HepG2 (cell line): ENCODE data around the gene KHK. TPM values are rescaled to one million over a fixed set of nuclear protein-coding genes. Genes with fewer than 3 reads are reported as not detected.

Source experiments
- BRF2 ChIP-seq: sonication (generic); formaldehyde crosslinking; IDR thresholded peaks from 2 replicates; pipeline ENCODE4 v1.8.1; 2022; ENCODE audit warnings: mild to moderate bottlenecking, missing genetic modification reagents
- HOXD1 ChIP-seq: sonication (generic); formaldehyde crosslinking; IDR thresholded peaks from 2 replicates; pipeline ENCODE4 v1.5.0; 2020; ENCODE audit warnings: missing genetic modification reagents
- KAT8 ChIP-seq: IDR thresholded peaks from 2 replicates; pipeline ENCODE4 v1.6.1; 2016; ENCODE audit warnings: missing genetic modification reagents, missing compliant biosample characterization
- MAZ ChIP-seq, 2 experiments: sonication (generic) in 1 of 2; formaldehyde crosslinking in 1 of 2; IDR thresholded peaks; 2 replicates each; pipeline versions ENCODE4 v1.5.0 to v1.6.1; 2012 to 2020; ENCODE audit warnings: low read depth in 2 of 2, mild to moderate bottlenecking in 2 of 2, borderline replicate concordance in 1 of 2, improper control_type of control experiment in 1 of 2, low read length in 1 of 2, missing genetic modification reagents in 1 of 2, moderate library complexity in 1 of 2
- ZBTB20 ChIP-seq: sonication (generic); formaldehyde crosslinking; IDR thresholded peaks from 2 replicates; pipeline ENCODE4 v1.8.1; 2023; ENCODE audit warnings: missing genetic modification reagents, low read depth, mild to moderate bottlenecking, borderline replicate concordance
- ZNF264 ChIP-seq: sonication (generic); formaldehyde crosslinking; IDR thresholded peaks from 2 replicates; pipeline ENCODE4 v1.4.0; 2020; ENCODE audit warnings: missing genetic modification reagents
- ZNF281 ChIP-seq: sonication (generic); formaldehyde crosslinking; IDR thresholded peaks from 2 replicates; pipeline ENCODE4 v1.4.0; 2020; ENCODE audit warnings: missing genetic modification reagents, borderline replicate concordance
- ZNF513 ChIP-seq: sonication (generic); formaldehyde crosslinking; conservative IDR thresholded peaks from 2 replicates; pipeline ENCODE4 v1.5.0; 2020; ENCODE audit warnings: missing genetic modification reagents
- polyA plus RNA-seq, 8 experiments: library from polyadenylated mRNA; depleted of rRNA in 3 of 8; stranded (reverse) in 7 of 8; unstranded in 1 of 8; fragments of >200 nt; fragmentation: Illumina TruSeq in 4 of 8; extraction: Trizol in 4 of 8; gene quantifications; 2 replicates each; pipeline versions ENCODE4 v1.2.1 to v1.2.3, GENCODE V29; 2011 to 2016; ENCODE audit warnings: low read depth in 4 of 8, missing spikeins in 1 of 8, mixed read lengths in 1 of 8; ENCODE audit not compliant: insufficient read depth in 1 of 8
- total RNA-seq, 5 experiments: library from RNA; depleted of rRNA; stranded (reverse); fragments of >200 nt; fragmentation: Illumina TruSeq; extraction: Trizol; gene quantifications; 2 replicates each; pipeline ENCODE4 v1.2.3, GENCODE V29; 2016; ENCODE audit warnings: low read depth in 1 of 5
- TF ChIP-seq, protein P1 (sequence below): sonication (generic); formaldehyde crosslinking; IDR thresholded peaks from 2 replicates; pipeline ENCODE4 v1.5.0; 2020; ENCODE audit warnings: missing genetic modification reagents, mild to moderate bottlenecking, borderline replicate concordance
- TF ChIP-seq, protein P2 (sequence below): sonication (generic); formaldehyde crosslinking; IDR thresholded peaks from 2 replicates; pipeline ENCODE4 v1.4.0; 2020; ENCODE audit warnings: missing genetic modification reagents
- TF ChIP-seq, protein P3 (sequence below): sonication (generic); formaldehyde crosslinking; IDR thresholded peaks from 2 replicates; pipeline ENCODE4 v1.5.1; 2020; ENCODE audit warnings: missing genetic modification reagents, mild to moderate bottlenecking, borderline replicate concordance
- TF ChIP-seq, protein P4 (sequence below): sonication (generic); formaldehyde crosslinking; IDR thresholded peaks from 2 replicates; pipeline ENCODE4 v1.5.0; 2020; ENCODE audit warnings: mild to moderate bottlenecking, missing genetic modification reagents

Gene KHK
- total and polyA plus RNA-seq, 2 of the 13 experiments (the other 11 are each of a cell fraction or from before 2014, with no cell fraction given), result 40.9 to 99.2 TPM

- peak; percentile 55; the same call in 1 of the 2 replicates for TF ChIP-seq ZNF281 (CRISPR knock-in tag)
- TF ChIP-seq, protein P1, sequence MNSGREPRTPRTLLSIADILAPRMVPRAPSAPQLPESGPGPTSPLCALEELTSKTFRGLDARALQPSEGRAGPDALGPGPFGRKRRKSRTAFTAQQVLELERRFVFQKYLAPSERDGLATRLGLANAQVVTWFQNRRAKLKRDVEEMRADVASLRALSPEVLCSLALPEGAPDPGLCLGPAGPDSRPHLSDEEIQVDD, result no peak
- no peak; the same call in 1 of the 2 replicates for TF ChIP-seq HOXD1
- TF ChIP-seq, protein P2, sequence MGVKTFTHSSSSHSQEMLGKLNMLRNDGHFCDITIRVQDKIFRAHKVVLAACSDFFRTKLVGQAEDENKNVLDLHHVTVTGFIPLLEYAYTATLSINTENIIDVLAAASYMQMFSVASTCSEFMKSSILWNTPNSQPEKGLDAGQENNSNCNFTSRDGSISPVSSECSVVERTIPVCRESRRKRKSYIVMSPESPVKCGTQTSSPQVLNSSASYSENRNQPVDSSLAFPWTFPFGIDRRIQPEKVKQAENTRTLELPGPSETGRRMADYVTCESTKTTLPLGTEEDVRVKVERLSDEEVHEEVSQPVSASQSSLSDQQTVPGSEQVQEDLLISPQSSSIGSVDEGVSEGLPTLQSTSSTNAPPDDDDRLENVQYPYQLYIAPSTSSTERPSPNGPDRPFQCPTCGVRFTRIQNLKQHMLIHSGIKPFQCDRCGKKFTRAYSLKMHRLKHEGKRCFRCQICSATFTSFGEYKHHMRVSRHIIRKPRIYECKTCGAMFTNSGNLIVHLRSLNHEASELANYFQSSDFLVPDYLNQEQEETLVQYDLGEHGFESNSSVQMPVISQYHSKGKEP (CRISPR knock-in tag), result no peak
- TF ChIP-seq, protein P3, sequence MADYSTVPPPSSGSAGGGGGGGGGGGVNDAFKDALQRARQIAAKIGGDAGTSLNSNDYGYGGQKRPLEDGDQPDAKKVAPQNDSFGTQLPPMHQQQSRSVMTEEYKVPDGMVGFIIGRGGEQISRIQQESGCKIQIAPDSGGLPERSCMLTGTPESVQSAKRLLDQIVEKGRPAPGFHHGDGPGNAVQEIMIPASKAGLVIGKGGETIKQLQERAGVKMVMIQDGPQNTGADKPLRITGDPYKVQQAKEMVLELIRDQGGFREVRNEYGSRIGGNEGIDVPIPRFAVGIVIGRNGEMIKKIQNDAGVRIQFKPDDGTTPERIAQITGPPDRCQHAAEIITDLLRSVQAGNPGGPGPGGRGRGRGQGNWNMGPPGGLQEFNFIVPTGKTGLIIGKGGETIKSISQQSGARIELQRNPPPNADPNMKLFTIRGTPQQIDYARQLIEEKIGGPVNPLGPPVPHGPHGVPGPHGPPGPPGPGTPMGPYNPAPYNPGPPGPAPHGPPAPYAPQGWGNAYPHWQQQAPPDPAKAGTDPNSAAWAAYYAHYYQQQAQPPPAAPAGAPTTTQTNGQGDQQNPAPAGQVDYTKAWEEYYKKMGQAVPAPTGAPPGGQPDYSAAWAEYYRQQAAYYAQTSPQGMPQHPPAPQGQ (CRISPR knock-in tag), result peak; percentile 49; the same call in 1 of the 2 replicates
- peak; percentile 26; the same call in 1 of the 2 replicates for TF ChIP-seq BRF2 (CRISPR knock-in tag)
- no peak for TF ChIP-seq ZNF513 (CRISPR knock-in tag)
- TF ChIP-seq MAZ (IDR thresholded peaks at IDR 0.05; ENCODE audit: borderline replicate concordance, low read depth, low read length), result peak; percentile 81; the same call in 1 of the 2 replicates
- TF ChIP-seq MAZ (CRISPR knock-in tag; IDR thresholded peaks at IDR 0.05; ENCODE audit: low read depth), result peak; percentile 74
- peak; percentile 76 for TF ChIP-seq ZBTB20
- TF ChIP-seq ZNF264 (CRISPR knock-in tag), result peak; percentile 86
- TF ChIP-seq, protein P4, sequence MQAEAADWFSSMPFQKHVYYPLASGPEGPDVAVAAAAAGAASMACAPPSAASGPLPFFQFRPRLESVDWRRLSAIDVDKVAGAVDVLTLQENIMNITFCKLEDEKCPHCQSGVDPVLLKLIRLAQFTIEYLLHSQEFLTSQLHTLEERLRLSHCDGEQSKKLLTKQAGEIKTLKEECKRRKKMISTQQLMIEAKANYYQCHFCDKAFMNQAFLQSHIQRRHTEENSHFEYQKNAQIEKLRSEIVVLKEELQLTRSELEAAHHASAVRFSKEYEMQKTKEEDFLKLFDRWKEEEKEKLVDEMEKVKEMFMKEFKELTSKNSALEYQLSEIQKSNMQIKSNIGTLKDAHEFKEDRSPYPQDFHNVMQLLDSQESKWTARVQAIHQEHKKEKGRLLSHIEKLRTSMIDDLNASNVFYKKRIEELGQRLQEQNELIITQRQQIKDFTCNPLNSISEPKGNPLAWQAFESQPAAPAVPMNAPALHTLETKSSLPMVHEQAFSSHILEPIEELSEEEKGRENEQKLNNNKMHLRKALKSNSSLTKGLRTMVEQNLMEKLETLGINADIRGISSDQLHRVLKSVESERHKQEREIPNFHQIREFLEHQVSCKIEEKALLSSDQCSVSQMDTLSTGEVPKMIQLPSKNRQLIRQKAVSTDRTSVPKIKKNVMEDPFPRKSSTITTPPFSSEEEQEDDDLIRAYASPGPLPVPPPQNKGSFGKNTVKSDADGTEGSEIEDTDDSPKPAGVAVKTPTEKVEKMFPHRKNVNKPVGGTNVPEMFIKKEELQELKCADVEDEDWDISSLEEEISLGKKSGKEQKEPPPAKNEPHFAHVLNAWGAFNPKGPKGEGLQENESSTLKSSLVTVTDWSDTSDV (CRISPR knock-in tag), result no peak
- peak; percentile 72; the same call in 1 of the 2 replicates for TF ChIP-seq KAT8 (CRISPR knock-in tag)
Observed at GRCh38 chr2:27093430-27094352, 7.1 kb downstream of the KHK start (continued).
